Brain microvascular endothelial cell (primary cell): ENCODE data around the gene FGGY.

Experiments used
- DNase-seq: peaks from one replicate; pipeline ENCODE4 v3.0.0-alpha.2; 2020
- H3K27ac ChIP-seq: fragments of 250-450 bp; sonication (Bioruptor Pico); 2 replicates; pipeline ENCODE4 v1.5.1; 2020; ENCODE audit warnings: mild to moderate bottlenecking, moderate library complexity
- H3K27me3 ChIP-seq: fragments of 250-450 bp; sonication (Bioruptor Pico); replicated peaks from 2 replicates; pipeline ENCODE4 v1.5.1; 2020; ENCODE audit warnings: mild to moderate bottlenecking
- H3K36me3 ChIP-seq: fragments of 250-450 bp; sonication (Bioruptor Pico); replicated peaks from 2 replicates; pipeline ENCODE4 v1.5.1; 2020; ENCODE audit warnings: mild to moderate bottlenecking
- H3K4me3 ChIP-seq: 2 replicates; pipeline ENCODE4 v1.5.1; 2011; ENCODE audit warnings: low read depth, mild to moderate bottlenecking, control low read depth, low read length, moderate library complexity
- in situ Hi-C: cut with HindIII; loops from 2 replicates; pipeline ENCODE4 v1.10.0; 2017; ENCODE audit warnings: low sequenced_read_pairs, low pct_ligation_motif_present
- TF ChIP-seq, protein P1 (sequence below): IDR thresholded peaks from 2 replicates; pipeline ENCODE4 v1.5.1; 2011; ENCODE audit warnings: low read depth, mild to moderate bottlenecking, moderate library complexity, low read length, control low read depth, inconsistent platforms; ENCODE audit errors: missing control alignments

The FGGY gene

DNA sequence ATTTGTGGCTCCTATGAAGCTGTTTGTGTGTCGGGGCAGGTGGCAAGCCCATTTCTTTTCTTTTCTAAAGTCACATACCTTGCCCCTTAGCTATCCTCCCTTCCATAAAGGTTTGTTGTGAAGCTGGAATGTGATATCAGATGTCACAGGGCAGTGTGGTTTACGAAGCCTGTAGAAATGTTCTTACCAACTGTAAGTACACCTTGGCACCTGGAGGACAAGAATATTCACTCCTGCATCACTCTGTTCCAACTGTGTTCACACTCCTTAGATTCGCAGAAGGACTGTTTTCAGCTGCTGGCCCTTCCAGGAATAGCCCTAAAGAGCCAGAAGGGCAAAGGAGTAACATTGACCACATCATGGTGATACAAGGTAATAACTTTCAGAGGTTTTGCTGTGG lies 176.9 kb downstream of the FGGY start:
- Histone ChIP-seq H3K27ac (no peak overlapping the region), H3K4me3 (no peak overlapping the region), H3K36me3 (no peaks in the 10 kb centered on the region), H3K27me3 (no peaks in the 10 kb centered on the region)
- no peak for DNase-seq
- in situ Hi-C loops, result no loop called here
- TF ChIP-seq, protein P1, sequence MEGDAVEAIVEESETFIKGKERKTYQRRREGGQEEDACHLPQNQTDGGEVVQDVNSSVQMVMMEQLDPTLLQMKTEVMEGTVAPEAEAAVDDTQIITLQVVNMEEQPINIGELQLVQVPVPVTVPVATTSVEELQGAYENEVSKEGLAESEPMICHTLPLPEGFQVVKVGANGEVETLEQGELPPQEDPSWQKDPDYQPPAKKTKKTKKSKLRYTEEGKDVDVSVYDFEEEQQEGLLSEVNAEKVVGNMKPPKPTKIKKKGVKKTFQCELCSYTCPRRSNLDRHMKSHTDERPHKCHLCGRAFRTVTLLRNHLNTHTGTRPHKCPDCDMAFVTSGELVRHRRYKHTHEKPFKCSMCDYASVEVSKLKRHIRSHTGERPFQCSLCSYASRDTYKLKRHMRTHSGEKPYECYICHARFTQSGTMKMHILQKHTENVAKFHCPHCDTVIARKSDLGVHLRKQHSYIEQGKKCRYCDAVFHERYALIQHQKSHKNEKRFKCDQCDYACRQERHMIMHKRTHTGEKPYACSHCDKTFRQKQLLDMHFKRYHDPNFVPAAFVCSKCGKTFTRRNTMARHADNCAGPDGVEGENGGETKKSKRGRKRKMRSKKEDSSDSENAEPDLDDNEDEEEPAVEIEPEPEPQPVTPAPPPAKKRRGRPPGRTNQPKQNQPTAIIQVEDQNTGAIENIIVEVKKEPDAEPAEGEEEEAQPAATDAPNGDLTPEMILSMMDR, result no peak

DNA sequence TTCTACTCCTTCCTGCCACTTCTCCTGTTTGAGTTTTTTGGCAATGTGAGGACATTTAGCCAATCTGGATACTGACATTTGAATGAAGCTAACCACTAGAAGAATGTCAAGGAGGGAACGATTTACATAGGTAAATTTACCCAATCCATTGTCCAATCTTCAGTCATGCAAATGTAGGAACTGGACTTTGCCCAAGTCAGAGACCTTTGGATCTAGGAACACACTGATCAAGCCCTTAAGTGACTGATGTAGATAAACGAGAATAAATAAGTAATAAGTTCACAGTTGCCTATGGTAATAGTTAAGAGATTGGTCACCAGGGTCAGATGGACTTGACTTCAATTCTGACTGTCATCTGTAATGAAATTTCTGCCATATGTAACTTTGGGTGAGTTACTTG lies 177.6 kb downstream of the FGGY start:
- Histone ChIP-seq H3K4me3 (no peak overlapping the region), H3K27me3 (no peaks in the 10 kb centered on the region), H3K27ac (no peak overlapping the region), H3K36me3 (no peaks in the 10 kb centered on the region)
- DNase-seq, result no peak
- in situ Hi-C loops, result no loop called here
- TF ChIP-seq, protein P1, result no peak

DNA sequence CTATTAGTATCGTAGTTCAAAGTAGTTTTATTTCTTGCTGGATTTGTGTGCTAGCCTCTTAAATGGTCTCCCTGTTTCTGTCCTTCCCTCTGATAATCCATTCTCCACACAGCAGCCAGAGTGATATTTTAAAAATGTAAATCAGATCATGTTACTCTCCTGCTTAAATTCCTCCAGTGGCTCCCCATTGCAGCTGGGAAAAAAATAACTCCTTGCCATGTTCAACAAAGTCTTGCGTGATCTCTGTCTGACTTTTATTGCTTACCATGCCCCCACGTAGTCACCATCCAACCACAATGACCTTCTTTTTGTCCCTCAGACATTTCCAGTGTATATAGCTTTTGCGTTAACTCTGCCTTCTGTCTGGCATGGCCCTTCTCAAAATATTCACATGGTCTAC lies 178.8 kb downstream of the FGGY start:
- H3K27ac ChIP-seq, result no peak overlapping the region
- H3K27me3 ChIP-seq, result no peaks in the 10 kb centered on the region
- no peak overlapping the region for H3K4me3 ChIP-seq
- TF ChIP-seq, protein P1, result no peak
- in situ Hi-C loops, result no loop called here
- H3K36me3 ChIP-seq, result no peaks in the 10 kb centered on the region
- no peak for DNase-seq

DNA sequence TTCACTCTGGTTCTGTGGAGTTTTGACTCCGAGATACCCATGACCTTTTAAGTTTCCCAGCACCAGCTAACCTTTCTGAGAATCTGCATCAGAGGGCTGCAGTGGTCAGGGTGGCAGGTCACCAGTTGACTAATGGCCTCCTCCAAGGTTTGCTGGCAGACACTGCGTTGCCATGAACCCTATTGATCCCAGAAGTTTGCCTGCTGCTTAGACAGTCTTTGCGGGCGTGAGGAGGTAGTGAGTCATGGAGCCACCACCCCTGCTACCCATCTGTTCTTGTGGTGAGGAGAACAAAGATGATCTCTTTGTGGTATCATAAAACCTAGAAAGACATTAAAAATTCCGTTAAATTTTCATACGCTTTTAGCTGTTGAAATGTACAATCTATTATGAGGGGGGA lies 180.4 kb downstream of the FGGY start:
- Histone ChIP-seq H3K27ac (peak overlapping the region; percentile 12), H3K4me3 (no peak overlapping the region), H3K27me3 (no peaks in the 10 kb centered on the region), H3K36me3 (no peaks in the 10 kb centered on the region)
- DNase-seq, result peak; percentile 50
- TF ChIP-seq, protein P1, result no peak
- in situ Hi-C loops, result no loop called here

DNA sequence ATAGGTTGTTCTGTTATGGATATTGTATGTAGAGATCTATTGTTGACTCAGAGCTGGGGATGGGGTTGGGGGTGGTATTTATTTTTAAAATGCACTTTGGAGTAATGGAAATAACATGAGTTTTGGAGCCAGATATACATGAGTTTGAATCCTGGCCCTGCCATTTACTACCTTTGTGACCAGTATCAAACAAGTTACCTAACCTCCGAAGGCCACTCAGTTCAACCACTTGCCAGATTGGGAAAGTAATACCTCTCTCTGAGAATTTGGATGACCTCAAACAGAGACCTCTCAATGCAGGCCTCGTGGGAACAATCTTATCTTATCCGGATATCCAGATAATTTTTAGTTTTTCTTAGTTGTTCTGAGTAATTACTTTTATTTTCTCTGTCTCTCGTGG lies 181.0 kb downstream of the FGGY start:
- in situ Hi-C loops, result no loop called here

DNA sequence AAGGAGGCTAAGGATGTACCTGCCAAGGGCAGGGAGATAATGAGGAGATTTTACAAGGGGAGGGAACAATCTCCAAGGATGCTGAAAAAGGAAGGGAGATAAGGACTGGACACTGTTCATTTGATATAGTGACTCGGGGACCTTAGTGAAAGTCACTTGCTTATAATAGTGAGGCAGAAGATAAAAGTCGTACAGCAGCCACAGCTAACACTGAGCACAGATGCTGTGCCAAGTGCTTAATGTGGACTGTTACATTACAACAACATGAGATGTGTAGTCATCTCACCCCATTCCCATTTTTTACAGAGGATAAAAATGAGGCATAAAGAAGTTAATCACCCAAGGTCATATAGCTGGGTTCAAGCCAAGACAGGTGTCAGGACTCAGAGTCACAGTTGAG lies 181.9 kb downstream of the FGGY start:
- H3K27me3 ChIP-seq, result no peaks in the 10 kb centered on the region
- no peak for DNase-seq
- no peak overlapping the region for H3K27ac ChIP-seq
- in situ Hi-C loops, result no loop called here
- TF ChIP-seq, protein P1, result no peak
- H3K4me3 ChIP-seq, result no peak overlapping the region
- H3K36me3 ChIP-seq, result no peaks in the 10 kb centered on the region

More for the DNA sequence above, 181.0 kb downstream of the FGGY start:
- Histone ChIP-seq H3K4me3 (no peak overlapping the region), H3K27ac (peak overlapping the region; percentile 12), H3K27me3 (no peaks in the 10 kb centered on the region), H3K36me3 (no peaks in the 10 kb centered on the region)
- DNase-seq, result no peak
- TF ChIP-seq, protein P1, result no peak
